NCI-H82 treated with DMSO at 0.1 percent for 48 hours (cell line): ENCODE measurements around the gene DPH2.

Experiments used
- DNase-seq: peaks from one replicate; lab custom pipeline; 2025; ENCODE audit not compliant: unreplicated experiment; lab: John Stamatoyannopoulos, UW

DPH2 gene

GRCh38 chr1:43981636-43982035, 11.8 kb downstream of the DPH2 start:
- DNase-seq = no peak

GRCh38 chr1:43982241-43982640, 12.4 kb downstream of the DPH2 start:
- DNase-seq = no peak

- DNase-seq = no peak
These were observed 13.0 kb downstream of the DPH2 start for GRCh38 chr1:43982808-43983207.

GRCh38 chr1:43983253-43983899, 13.6 kb downstream of the DPH2 start:
- DNase-seq = no peak

- DNase-seq = no peak
These were observed 15.0 kb downstream of the DPH2 start for GRCh38 chr1:43984855-43985254.

GRCh38 chr1:43985984-43986595, 16.3 kb downstream of the DPH2 start:
- DNase-seq = no peak

- no peak for DNase-seq
These were observed 16.9 kb downstream of the DPH2 start for GRCh38 chr1:43986712-43987111.

- DNase-seq = no peak
These were observed 17.5 kb downstream of the DPH2 start for GRCh38 chr1:43987159-43987902.

GRCh38 chr1:43990271-43991199, 20.7 kb downstream of the DPH2 start:
- DNase-seq = no peak

GRCh38 chr1:43991200-43991475, 21.3 kb downstream of the DPH2 start:
- DNase-seq = no peak

- DNase-seq = peak; percentile 48
These were observed 21.8 kb downstream of the DPH2 start, which contains the start of gene CCDC24 for GRCh38 chr1:43991476-43992231. Gene CCDC24 (plus strand): TSS chr1:43991599. CDS start chr1:43991879, 280 bp downstream.

- DNase-seq = no peak
These were observed 22.6 kb downstream of the DPH2 start for GRCh38 chr1:43992232-43992995.

- DNase-seq = no peak
These were observed 23.6 kb downstream of the DPH2 start for GRCh38 chr1:43993206-43993914.

- DNase-seq = no peak
These were observed 24.3 kb downstream of the DPH2 start for GRCh38 chr1:43994071-43994470.

- DNase-seq = peak; percentile 40
These were observed 25.3 kb downstream of the DPH2 start for GRCh38 chr1:43994794-43995790.

- DNase-seq = no peak
These were observed 26.3 kb downstream of the DPH2 start for GRCh38 chr1:43995984-43996732.

GRCh38 chr1:43996733-43997115, 26.9 kb downstream of the DPH2 start:
- no peak for DNase-seq
